ENCODE data around the gene WDR83.

DNA sequence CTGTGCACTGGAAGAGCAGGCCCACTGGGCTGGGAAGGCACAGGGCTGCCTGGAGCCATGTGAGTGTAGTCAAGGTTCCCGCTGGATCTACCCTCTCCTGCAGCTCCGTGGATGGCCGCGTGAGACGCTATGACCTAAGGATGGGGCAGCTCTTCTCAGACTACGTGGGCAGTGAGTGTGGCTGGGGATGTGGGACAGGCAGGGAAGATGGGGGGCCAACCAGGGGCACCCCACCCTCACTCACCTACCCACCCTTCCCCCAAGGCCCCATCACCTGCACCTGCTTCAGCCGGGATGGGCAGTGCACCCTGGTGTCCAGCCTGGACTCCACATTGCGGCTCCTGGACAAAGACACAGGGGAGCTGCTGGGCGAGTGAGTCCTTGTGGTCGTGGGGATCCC, 6.1 kb downstream of the WDR83 start:
- TF ChIP-seq POLR2A (IDR thresholded peaks at IDR 0.05; ENCODE audit: low read depth, low read length) (no peak; the same call in 1 of the 2 replicates), NRF1 (conservative IDR thresholded peaks at IDR 0.05; ENCODE audit: low read depth, low read length) (no peak), SIN3A (IDR thresholded peaks at IDR 0.05; ENCODE audit: low read depth, low read length) (no peak), EZH2 (IDR thresholded peaks at IDR 0.05; ENCODE audit: borderline replicate concordance, control insufficient read depth, low read depth, low read length) (no peak), SPI1 (IDR thresholded peaks at IDR 0.05; ENCODE audit: borderline replicate concordance, insufficient read depth, low read depth, low read length) (no peak), TAF1 (IDR thresholded peaks at IDR 0.05; ENCODE audit: borderline replicate concordance, low read depth, low read length) (no peak), NFYB (IDR thresholded peaks at IDR 0.05; ENCODE audit: insufficient read depth, low read depth, low read length) (no peak)
- TF ChIP-seq, protein P1, sequence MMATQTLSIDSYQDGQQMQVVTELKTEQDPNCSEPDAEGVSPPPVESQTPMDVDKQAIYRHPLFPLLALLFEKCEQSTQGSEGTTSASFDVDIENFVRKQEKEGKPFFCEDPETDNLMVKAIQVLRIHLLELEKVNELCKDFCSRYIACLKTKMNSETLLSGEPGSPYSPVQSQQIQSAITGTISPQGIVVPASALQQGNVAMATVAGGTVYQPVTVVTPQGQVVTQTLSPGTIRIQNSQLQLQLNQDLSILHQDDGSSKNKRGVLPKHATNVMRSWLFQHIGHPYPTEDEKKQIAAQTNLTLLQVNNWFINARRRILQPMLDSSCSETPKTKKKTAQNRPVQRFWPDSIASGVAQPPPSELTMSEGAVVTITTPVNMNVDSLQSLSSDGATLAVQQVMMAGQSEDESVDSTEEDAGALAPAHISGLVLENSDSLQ (IDR thresholded peaks at IDR 0.05): no peak
- TF ChIP-seq, protein P2, sequence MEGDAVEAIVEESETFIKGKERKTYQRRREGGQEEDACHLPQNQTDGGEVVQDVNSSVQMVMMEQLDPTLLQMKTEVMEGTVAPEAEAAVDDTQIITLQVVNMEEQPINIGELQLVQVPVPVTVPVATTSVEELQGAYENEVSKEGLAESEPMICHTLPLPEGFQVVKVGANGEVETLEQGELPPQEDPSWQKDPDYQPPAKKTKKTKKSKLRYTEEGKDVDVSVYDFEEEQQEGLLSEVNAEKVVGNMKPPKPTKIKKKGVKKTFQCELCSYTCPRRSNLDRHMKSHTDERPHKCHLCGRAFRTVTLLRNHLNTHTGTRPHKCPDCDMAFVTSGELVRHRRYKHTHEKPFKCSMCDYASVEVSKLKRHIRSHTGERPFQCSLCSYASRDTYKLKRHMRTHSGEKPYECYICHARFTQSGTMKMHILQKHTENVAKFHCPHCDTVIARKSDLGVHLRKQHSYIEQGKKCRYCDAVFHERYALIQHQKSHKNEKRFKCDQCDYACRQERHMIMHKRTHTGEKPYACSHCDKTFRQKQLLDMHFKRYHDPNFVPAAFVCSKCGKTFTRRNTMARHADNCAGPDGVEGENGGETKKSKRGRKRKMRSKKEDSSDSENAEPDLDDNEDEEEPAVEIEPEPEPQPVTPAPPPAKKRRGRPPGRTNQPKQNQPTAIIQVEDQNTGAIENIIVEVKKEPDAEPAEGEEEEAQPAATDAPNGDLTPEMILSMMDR (IDR thresholded peaks at IDR 0.05 in 2 of 3, conservative IDR thresholded peaks at IDR 0.05 in 1 of 3; ENCODE audit: control insufficient read depth in 2 of 3, extremely low read depth in 1 of 3, insufficient read depth in 1 of 3, low read depth in 3 of 3, low read length in 3 of 3): no peak
- TF ChIP-seq, protein P3, sequence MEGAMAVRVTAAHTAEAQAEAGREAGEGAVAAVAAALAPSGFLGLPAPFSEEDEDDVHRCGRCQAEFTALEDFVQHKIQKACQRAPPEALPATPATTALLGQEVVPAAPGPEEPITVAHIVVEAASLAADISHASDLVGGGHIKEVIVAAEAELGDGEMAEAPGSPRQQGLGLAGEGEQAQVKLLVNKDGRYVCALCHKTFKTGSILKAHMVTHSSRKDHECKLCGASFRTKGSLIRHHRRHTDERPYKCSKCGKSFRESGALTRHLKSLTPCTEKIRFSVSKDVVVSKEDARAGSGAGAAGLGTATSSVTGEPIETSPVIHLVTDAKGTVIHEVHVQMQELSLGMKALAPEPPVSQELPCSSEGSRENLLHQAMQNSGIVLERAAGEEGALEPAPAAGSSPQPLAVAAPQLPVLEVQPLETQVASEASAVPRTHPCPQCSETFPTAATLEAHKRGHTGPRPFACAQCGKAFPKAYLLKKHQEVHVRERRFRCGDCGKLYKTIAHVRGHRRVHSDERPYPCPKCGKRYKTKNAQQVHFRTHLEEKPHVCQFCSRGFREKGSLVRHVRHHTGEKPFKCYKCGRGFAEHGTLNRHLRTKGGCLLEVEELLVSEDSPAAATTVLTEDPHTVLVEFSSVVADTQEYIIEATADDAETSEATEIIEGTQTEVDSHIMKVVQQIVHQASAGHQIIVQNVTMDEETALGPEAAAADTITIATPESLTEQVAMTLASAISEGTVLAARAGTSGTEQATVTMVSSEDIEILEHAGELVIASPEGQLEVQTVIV (IDR thresholded peaks at IDR 0.05; ENCODE audit: borderline replicate concordance, partially characterized antibody): no peak
